Measurements from ENCODE around the gene AKNA.

GRCh38 chr9:114313186-114313585 lies 74.6 kb downstream of the AKNA start:
- TF ChIP-seq SIN3A (IDR thresholded peaks at IDR 0.05; ENCODE audit: borderline replicate concordance, insufficient read depth, low read length) (no peak), POLR2AphosphoS5 (IDR thresholded peaks at IDR 0.05; ENCODE audit: low read depth, low read length) (no peak), REST (IDR thresholded peaks at IDR 0.05; ENCODE audit: insufficient read depth in 1 of 2, low read depth in 2 of 2, low read length in 2 of 2) (no peak)

All from PFSK-1 (cell line).